ENCODE data around the gene MT1E. TPM values are rescaled to one million over a fixed set of nuclear protein-coding genes. Genes with fewer than 3 reads are reported as not detected.

The MT1E gene
- total RNA-seq: 1 to 10 TPM in 1 of 2 donors, not detected in 1; 5.5 TPM
- 1.8 TPM for polyA plus RNA-seq (2013, experiment 1 of 2)
- not detected for polyA plus RNA-seq (2013, experiment 2 of 2)
- long read RNA-seq, experiment 1: 0 reads
- long read RNA-seq, experiment 2: 0 reads
- long read RNA-seq, experiment 3: 0 reads
- long read RNA-seq, experiment 4: 0 reads

DNA sequence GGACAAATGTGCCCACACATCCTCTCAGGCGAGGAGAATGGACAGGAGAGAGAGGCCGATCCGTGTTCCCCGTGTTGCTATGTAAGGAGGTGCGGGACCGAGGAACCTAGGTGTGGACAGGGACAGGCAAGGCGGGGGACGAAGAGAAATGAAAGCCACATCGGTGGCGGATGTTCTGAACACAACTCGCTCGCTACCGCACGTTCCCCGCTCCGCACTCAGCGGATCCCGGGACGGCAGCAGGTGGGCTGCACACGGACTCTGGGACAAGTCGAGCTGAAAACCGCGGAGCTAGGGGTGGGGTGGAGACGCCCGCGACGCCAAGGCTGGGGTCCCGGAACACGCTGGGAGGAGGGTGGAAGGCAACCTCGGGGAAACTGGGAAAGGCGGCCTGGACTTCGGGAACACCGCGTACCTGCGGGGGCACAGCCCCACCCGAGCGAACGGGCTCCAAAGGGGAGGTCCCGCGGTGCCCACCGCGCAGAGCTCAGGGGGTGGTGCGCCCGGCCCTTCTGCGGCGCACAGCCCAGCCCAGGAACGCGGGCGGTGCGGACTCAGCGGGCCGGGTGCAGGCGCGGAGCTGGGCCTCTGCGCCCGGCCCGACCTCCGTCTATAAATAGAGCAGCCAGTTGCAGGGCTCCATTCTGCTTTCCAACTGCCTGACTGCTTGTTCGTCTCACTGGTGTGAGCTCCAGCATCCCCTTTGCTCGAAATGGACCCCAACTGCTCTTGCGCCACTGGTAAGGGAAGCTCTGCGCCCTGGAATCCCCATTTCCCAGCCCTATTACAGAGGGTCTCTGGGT lies at the start of gene MT1E:
Gene MT1E, plus strand, starts transcription at position 642 of the 803 bp plus-strand sequence. Its CDS starts 71 bp downstream, at position 713.
- DNase-seq: peak; percentile 78
- no peak within 1 kb of the TSS for H3K9ac ChIP-seq (ENCODE audit: extremely low read depth, low read length, poor library complexity, severe bottlenecking)

DNA sequence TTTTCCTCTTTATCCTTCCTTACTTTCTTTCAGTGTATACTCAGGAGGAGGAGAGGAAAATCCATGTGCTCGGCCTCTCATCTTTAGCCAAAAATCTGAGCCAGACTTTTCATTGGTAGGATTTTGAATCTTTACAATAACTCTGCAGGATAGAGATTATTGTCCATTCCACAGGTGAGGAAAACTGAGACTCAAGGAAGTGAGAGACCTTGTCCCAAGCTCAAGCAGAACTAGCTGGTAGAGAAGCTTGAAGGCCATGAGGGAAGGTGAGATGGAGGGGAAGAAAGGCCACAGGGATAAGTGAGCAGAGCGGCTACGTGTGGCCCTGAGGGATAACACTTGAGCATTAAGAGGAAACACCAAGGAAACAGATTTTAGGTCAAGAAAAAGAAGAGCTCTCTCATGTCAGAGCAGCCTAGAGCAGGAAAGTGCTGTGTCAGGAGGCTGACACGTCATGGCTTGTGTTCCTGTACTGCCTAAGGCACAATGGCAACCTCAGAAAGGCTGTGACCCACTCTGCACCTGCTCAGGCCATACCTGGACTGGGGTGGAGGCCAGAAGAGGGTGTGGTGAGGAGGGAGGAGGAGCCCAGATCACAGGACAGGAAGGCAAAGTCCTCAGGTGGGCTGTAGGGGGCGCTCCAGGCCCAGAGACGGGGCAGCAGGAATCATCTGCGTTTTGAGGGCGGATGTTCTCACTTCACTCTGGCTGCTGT lies 48.8 kb upstream of the MT1E start:
- H3K9me3 Mint-ChIP-seq: peaks cover 9% of the 10 kb centered on the region
- H3K9me3 ChIP-seq (ENCODE audit: control insufficient read depth, low read length): peaks cover 18% of the 10 kb centered on the region
- H3K9ac ChIP-seq (ENCODE audit: extremely low read depth, low read length, poor library complexity, severe bottlenecking): no peak overlapping the region
- H3K4me3 Mint-ChIP-seq: no peak overlapping the region
- H3K27ac Mint-ChIP-seq: no peak overlapping the region
- peaks cover 3% of the 10 kb centered on the region for H3K4me1 ChIP-seq (ENCODE audit: control insufficient read depth, insufficient read depth, low read length)
- peaks cover 6% of the 10 kb centered on the region for H3K27me3 ChIP-seq (ENCODE audit: control insufficient read depth, insufficient read depth, low read length, poor library complexity, severe bottlenecking)
- no peak overlapping the region for H3K4me3 ChIP-seq (ENCODE audit: low read length)
- DNase-seq: peak; percentile 94
- H3K36me3 ChIP-seq (ENCODE audit: control insufficient read depth, insufficient read depth, low read length): no peaks in the 10 kb centered on the region
- 31 to 43% methylated on average over 7 to 8 of the region's 8 CpGs for WGBS, 2 experiments (ENCODE audit: insufficient coverage in 1 of 2, insufficient read length in 1 of 2)
- H3K27me3 Mint-ChIP-seq (ENCODE audit: insufficient read depth): peaks cover 2% of the 10 kb centered on the region
- no peak overlapping the region for H3K27ac ChIP-seq (ENCODE audit: low read depth, low read length)
- TF ChIP-seq, protein P1, sequence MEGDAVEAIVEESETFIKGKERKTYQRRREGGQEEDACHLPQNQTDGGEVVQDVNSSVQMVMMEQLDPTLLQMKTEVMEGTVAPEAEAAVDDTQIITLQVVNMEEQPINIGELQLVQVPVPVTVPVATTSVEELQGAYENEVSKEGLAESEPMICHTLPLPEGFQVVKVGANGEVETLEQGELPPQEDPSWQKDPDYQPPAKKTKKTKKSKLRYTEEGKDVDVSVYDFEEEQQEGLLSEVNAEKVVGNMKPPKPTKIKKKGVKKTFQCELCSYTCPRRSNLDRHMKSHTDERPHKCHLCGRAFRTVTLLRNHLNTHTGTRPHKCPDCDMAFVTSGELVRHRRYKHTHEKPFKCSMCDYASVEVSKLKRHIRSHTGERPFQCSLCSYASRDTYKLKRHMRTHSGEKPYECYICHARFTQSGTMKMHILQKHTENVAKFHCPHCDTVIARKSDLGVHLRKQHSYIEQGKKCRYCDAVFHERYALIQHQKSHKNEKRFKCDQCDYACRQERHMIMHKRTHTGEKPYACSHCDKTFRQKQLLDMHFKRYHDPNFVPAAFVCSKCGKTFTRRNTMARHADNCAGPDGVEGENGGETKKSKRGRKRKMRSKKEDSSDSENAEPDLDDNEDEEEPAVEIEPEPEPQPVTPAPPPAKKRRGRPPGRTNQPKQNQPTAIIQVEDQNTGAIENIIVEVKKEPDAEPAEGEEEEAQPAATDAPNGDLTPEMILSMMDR (conservative IDR thresholded peaks at IDR 0.05): peak; percentile 94
- H3K4me1 Mint-ChIP-seq: peaks cover 9% of the 10 kb centered on the region
- no peaks in the 10 kb centered on the region for H3K36me3 Mint-ChIP-seq (ENCODE audit: low read depth)

More for the DNA sequence above, at the start of gene MT1E:
- TF ChIP-seq, protein P1 (conservative IDR thresholded peaks at IDR 0.05): no peak
- Histone ChIP-seq H3K9me3 (ENCODE audit: control insufficient read depth, low read length) (peaks cover 6% of the 10 kb centered on the region), H3K27me3 (ENCODE audit: control insufficient read depth, insufficient read depth, low read length, poor library complexity, severe bottlenecking) (peaks cover 62% of the 10 kb centered on the region), H3K36me3 (ENCODE audit: control insufficient read depth, insufficient read depth, low read length) (no peaks in the 10 kb centered on the region), H3K4me1 (ENCODE audit: control insufficient read depth, insufficient read depth, low read length) (no peaks in the 10 kb centered on the region), H3K4me3 (ENCODE audit: low read length) (peak within 1 kb of the TSS; percentile 69), H3K27ac (ENCODE audit: low read depth, low read length) (no peak within 1 kb of the TSS)
- Mint-ChIP-seq H3K9me3 (no peaks in the 10 kb centered on the region), H3K4me1 (peaks cover 25% of the 10 kb centered on the region), H3K36me3 (ENCODE audit: low read depth) (no peaks in the 10 kb centered on the region), H3K4me3 (peak within 1 kb of the TSS; percentile 65), H3K27me3 (ENCODE audit: insufficient read depth) (peaks cover 80% of the 10 kb centered on the region), H3K27ac (no peak within 1 kb of the TSS)
- 10 to 14% methylated on average over 25 to 62 of the region's 62 CpGs for WGBS, 2 experiments (ENCODE audit: insufficient coverage in 1 of 2, insufficient read length in 1 of 2)

DNA sequence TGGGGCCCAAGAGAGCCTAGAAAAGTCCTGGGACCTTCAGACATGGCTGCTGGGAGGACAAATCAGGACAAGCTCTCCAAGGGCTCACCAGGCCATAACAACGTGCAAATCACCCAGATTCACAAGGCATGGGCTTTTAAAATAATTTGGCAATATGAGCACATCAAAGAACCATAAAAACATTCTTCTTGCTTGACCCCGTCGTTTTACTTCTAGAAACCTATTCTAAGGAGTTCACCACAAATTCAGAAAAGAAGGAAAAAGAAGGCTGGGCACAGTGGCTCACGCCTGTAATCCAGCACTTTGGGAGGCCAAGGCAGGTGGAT lies 48.3 kb upstream of the MT1E start:
- H3K9ac ChIP-seq (ENCODE audit: extremely low read depth, low read length, poor library complexity, severe bottlenecking): no peak overlapping the region
- peaks cover 3% of the 10 kb centered on the region for H3K27me3 Mint-ChIP-seq (ENCODE audit: insufficient read depth)
- peaks cover 9% of the 10 kb centered on the region for H3K4me1 Mint-ChIP-seq
- H3K27ac Mint-ChIP-seq: no peak overlapping the region
- no peak overlapping the region for H3K4me3 Mint-ChIP-seq
- no peaks in the 10 kb centered on the region for H3K36me3 Mint-ChIP-seq (ENCODE audit: low read depth)
- no peaks in the 10 kb centered on the region for H3K36me3 ChIP-seq (ENCODE audit: control insufficient read depth, insufficient read depth, low read length)
- H3K27me3 ChIP-seq (ENCODE audit: control insufficient read depth, insufficient read depth, low read length, poor library complexity, severe bottlenecking): peaks cover 6% of the 10 kb centered on the region
- WGBS, 2 experiments (ENCODE audit: insufficient coverage in 1 of 2, insufficient read length in 1 of 2): 84 to 89% methylated on average over 4 of the region's 4 CpGs
- TF ChIP-seq, protein P1 (conservative IDR thresholded peaks at IDR 0.05): no peak
- no peak overlapping the region for H3K27ac ChIP-seq (ENCODE audit: low read depth, low read length)
- H3K4me1 ChIP-seq (ENCODE audit: control insufficient read depth, insufficient read depth, low read length): peaks cover 3% of the 10 kb centered on the region
- H3K9me3 Mint-ChIP-seq: peaks cover 9% of the 10 kb centered on the region
- DNase-seq: no peak
- no peak overlapping the region for H3K4me3 ChIP-seq (ENCODE audit: low read length)
- peaks cover 18% of the 10 kb centered on the region for H3K9me3 ChIP-seq (ENCODE audit: control insufficient read depth, low read length)
